GM06990 (cell line): ENCODE results near the gene FOXK1.

ENCODE experiments used
- DNase-seq: peaks from one replicate; pipeline ENCODE4 v3.0.0-alpha.2; 2011; ENCODE audit not compliant: insufficient read length; ENCODE audit errors: extremely low read depth
- H3K27me3 ChIP-seq: replicated peaks from 2 replicates; pipeline ENCODE4 v1.6.0; 2011; ENCODE audit warnings: low read length; ENCODE audit not compliant: control insufficient read depth, insufficient read depth
- H3K36me3 ChIP-seq: 2 replicates; pipeline ENCODE4 v1.5.1; 2011; ENCODE audit warnings: low read length; ENCODE audit not compliant: control insufficient read depth, insufficient read depth
- H3K4me3 ChIP-seq: replicated peaks from 2 replicates; pipeline ENCODE4 v1.5.1; 2011; ENCODE audit warnings: low read depth, mild to moderate bottlenecking, control low read depth, low read length
- TF ChIP-seq, protein P1 (sequence below): IDR thresholded peaks from 2 replicates; pipeline ENCODE4 v1.5.1; 2011; ENCODE audit warnings: low read length, control low read depth, mild to moderate bottlenecking, inconsistent platforms; ENCODE audit not compliant: insufficient read depth, poor library complexity, severe bottlenecking

FOXK1 gene

DNA sequence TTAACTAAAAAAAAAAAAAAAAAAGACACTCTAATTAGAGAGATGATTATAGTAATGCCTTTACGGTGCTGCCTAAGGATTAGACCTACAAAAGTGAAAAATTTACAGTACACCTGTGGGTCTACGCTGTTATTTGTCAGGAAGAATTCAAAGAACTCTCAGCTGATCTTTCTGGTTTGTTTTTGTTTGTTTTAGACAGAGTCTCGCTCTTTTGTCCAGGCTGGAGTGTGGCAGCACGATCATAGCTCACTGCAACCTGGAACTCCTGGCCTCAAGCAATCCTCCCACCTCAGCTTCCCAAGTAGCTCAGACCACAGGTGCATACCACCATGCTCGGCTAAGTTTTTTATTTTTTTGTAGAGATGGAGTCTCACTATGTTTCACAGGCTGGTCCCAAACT lies 28.3 kb upstream of the FOXK1 start:
- no peaks in the 10 kb centered on the region for H3K36me3 ChIP-seq
- no peak overlapping the region for H3K4me3 ChIP-seq
- no peak for DNase-seq
- no peaks in the 10 kb centered on the region for H3K27me3 ChIP-seq
- TF ChIP-seq, protein P1, sequence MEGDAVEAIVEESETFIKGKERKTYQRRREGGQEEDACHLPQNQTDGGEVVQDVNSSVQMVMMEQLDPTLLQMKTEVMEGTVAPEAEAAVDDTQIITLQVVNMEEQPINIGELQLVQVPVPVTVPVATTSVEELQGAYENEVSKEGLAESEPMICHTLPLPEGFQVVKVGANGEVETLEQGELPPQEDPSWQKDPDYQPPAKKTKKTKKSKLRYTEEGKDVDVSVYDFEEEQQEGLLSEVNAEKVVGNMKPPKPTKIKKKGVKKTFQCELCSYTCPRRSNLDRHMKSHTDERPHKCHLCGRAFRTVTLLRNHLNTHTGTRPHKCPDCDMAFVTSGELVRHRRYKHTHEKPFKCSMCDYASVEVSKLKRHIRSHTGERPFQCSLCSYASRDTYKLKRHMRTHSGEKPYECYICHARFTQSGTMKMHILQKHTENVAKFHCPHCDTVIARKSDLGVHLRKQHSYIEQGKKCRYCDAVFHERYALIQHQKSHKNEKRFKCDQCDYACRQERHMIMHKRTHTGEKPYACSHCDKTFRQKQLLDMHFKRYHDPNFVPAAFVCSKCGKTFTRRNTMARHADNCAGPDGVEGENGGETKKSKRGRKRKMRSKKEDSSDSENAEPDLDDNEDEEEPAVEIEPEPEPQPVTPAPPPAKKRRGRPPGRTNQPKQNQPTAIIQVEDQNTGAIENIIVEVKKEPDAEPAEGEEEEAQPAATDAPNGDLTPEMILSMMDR: no peak

DNA sequence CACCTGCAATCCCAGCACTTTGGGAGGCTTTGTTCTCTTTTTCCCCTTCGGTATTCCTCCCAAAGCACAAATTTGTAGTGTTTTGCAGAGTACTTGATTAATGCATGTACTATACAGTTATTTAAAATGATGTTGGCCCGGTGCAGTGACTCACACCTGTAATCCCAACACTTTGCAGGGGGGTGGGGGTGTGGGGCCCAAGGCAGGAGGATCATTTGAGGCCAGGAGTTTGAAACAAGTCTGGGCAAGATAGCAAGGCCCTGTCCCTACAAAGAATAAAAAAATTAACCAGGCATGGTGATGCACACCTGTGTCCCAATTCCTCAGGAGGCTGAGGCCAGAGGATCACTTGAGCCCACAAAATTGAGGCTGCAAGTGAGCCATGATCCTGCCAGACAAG lies 26.8 kb upstream of the FOXK1 start:
- Histone ChIP-seq H3K4me3 (no peak overlapping the region), H3K36me3 (no peaks in the 10 kb centered on the region), H3K27me3 (no peaks in the 10 kb centered on the region)
- TF ChIP-seq, protein P1: no peak
- DNase-seq: no peak

DNA sequence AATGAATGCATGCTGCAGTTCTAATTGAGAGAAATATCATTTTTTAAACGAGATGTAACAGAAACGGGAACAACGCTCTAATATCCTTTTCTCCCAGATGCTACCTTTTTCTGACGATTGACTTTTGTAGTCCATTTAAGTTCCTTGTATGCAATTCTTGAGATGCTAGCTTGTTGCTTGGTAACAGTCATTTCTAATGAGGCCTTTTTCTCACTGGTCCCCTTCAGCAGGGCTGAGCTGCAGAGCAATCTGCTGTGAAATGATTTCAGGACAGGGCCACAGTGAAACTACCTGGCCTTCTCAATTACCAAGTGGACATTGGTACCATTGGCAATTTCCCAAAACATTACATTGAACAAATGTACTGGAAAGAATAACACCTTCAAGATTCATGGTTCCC lies 26.2 kb upstream of the FOXK1 start:
- TF ChIP-seq, protein P1: no peak
- H3K27me3 ChIP-seq: no peaks in the 10 kb centered on the region
- DNase-seq: no peak
- no peaks in the 10 kb centered on the region for H3K36me3 ChIP-seq
- no peak overlapping the region for H3K4me3 ChIP-seq

DNA sequence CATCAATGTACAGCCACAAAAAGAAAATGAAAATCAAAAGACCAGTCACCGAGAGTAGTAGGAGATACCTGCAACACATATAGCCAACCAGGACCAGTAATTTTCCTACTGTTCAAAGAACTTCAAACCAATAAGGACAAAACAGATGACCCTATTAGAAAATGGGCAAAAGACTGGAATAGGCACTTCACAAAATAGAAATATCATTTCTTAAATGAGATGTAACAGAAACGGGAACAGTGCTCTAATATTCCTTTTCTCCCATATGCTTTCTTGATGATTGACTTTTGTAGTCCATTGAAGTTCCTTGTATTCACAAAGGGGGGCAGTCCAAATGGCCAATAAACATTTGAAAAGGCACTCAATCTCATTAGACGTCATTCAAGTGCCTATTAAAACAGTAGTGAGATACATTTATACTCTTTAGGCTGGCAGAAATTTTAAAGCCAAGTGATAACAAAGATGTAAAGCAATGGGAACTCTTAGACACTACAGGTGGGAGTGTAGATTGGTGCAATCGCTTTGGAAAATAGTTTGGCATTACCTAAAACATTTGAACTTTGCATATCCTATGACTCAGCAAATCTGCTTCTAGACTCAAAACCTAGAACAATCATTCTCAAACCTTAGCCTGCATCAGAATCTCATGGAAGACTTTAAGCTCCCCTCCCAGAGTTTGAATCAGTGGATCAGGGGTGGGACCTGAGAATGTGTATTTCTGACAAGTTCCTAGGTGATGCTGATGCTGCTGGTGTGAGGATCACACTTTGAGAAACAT lies 24.3 kb upstream of the FOXK1 start:
- no peaks in the 10 kb centered on the region for H3K27me3 ChIP-seq
- no peak overlapping the region for H3K4me3 ChIP-seq
- DNase-seq: no peak
- TF ChIP-seq, protein P1: no peak
- H3K36me3 ChIP-seq: no peaks in the 10 kb centered on the region

DNA sequence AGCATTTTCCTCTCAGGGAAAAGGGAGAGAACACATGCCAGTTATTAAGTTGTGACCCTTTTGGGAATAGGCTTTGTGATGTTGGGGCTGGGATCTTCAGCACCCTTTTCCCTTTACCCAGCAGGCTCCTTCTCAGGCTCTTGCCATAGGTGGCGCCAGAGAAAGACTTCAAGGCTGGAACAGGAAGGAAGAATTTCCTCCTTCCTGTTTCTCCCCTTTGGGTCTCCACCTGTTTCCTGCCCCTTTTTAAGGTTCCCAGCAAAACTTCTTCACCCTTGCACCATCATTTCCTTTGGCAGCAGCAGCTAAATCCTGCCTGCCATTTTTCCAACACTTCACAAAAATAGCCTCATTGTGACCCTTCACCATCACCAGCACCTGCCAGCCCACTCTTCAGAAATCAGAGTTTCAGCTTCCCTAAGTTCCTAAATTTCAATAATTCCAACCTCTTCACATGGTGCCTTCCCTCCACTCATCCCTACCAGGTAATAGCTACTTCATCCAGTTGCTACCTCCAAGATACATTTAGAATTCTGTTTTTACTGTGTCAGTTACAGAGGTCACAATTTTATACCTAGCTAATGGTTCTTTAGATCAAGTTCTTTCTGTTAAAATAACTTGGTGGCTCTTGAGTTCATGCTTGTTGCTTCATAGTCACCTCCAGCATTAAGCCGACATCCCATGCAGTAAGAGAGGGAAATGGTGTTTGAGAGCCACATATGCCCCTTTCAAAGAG lies 22.4 kb upstream of the FOXK1 start:
- TF ChIP-seq, protein P1: peak; percentile 13
- no peaks in the 10 kb centered on the region for H3K36me3 ChIP-seq
- no peak overlapping the region for H3K4me3 ChIP-seq
- DNase-seq: no peak
- no peaks in the 10 kb centered on the region for H3K27me3 ChIP-seq
